Smooth muscle cell of the brain vasculature (primary cell): ENCODE measurements around the gene ZNF184.

ENCODE experiments used
- DNase-seq: peaks from one replicate; pipeline ENCODE4 v3.0.0-alpha.2; 2012; ENCODE audit warnings: low read depth, low spot score

The ZNF184 gene

GRCh38 chr6:27472617-27473400 is at the start of gene ZNF184:
TSS of gene ZNF184 (minus strand) at chr6:27473105. CDS start at chr6:27472294, 811 bp downstream.
- DNase-seq: peak; percentile 92

- peak; percentile 74 for DNase-seq
These were observed 46.2 kb upstream of the ZNF184 start for GRCh38 chr6:27518881-27519795.

GRCh38 chr6:27517928-27518787 is 45.3 kb upstream of the ZNF184 start:
- DNase-seq: no peak

GRCh38 chr6:27517238-27517637 is 44.3 kb upstream of the ZNF184 start:
- no peak for DNase-seq

- no peak for DNase-seq
These were observed 42.1 kb upstream of the ZNF184 start for GRCh38 chr6:27514906-27515495.

GRCh38 chr6:27512525-27512924 is 39.6 kb upstream of the ZNF184 start:
- DNase-seq: no peak

GRCh38 chr6:27507041-27507956 is 34.4 kb upstream of the ZNF184 start:
- no peak for DNase-seq

- no peak for DNase-seq
These were observed 32.5 kb upstream of the ZNF184 start for GRCh38 chr6:27505209-27506027.

GRCh38 chr6:27503436-27504030 is 30.6 kb upstream of the ZNF184 start:
- DNase-seq: no peak

- no peak for DNase-seq
These were observed 29.9 kb upstream of the ZNF184 start for GRCh38 chr6:27502508-27503435.

- DNase-seq: no peak
These were observed 28.3 kb upstream of the ZNF184 start for GRCh38 chr6:27501187-27501586.

GRCh38 chr6:27500177-27500576 is 27.3 kb upstream of the ZNF184 start:
- DNase-seq: no peak

GRCh38 chr6:27495386-27496135 is 22.7 kb upstream of the ZNF184 start:
- DNase-seq: no peak

GRCh38 chr6:27494987-27495385 is 22.1 kb upstream of the ZNF184 start:
- no peak for DNase-seq

GRCh38 chr6:27494103-27494502 is 21.2 kb upstream of the ZNF184 start:
- no peak for DNase-seq

- no peak for DNase-seq
These were observed 19.8 kb upstream of the ZNF184 start for GRCh38 chr6:27492631-27493190.
